ENCODE results near the gene GRM1. TPM values are rescaled to one million over a fixed set of nuclear protein-coding genes. Genes with fewer than 3 reads are reported as not detected.

GRM1 gene
- total RNA-seq, 2 donors from 2014 or later, result 0.54 TPM; not detected in 1

- no peaks in the 10 kb centered on the region for H3K9me3 ChIP-seq
- DNase-seq (ENCODE audit: low spot score), result no peak
- no peak for TF ChIP-seq CTCF (IDR thresholded peaks at IDR 0.05)
Measured at GRCh38 chr6:146127447-146128215, 98.8 kb downstream of the GRM1 start.

GRCh38 chr6:146133866-146134265, 105.0 kb downstream of the GRM1 start:
- DNase-seq (ENCODE audit: low spot score) (no peak), ATAC-seq (ENCODE audit: insufficient number of reproducible peaks, low FRiP score, low read depth) (no peak)
- Histone ChIP-seq H3K27me3 (replicated peaks; ENCODE audit: insufficient read depth) (no peaks in the 10 kb centered on the region), H3K4me1 (ENCODE audit: control insufficient read depth in 1 of 2, low read depth in 2 of 2) (no peaks in the 10 kb centered on the region), H3K36me3 (no peaks in the 10 kb centered on the region), H3K27ac (no peak overlapping the region), H3K4me3 (no peak overlapping the region), H3K9me3 (no peaks in the 10 kb centered on the region)
- TF ChIP-seq CTCF (IDR thresholded peaks at IDR 0.05), result no peak

More at GRCh38 chr6:146127447-146128215, 98.8 kb downstream of the GRM1 start:
- Histone ChIP-seq H3K4me3 (no peak overlapping the region), H3K4me1 (ENCODE audit: control insufficient read depth in 1 of 2, low read depth in 2 of 2) (no peaks in the 10 kb centered on the region), H3K27ac (no peak overlapping the region), H3K36me3 (no peaks in the 10 kb centered on the region), H3K27me3 (replicated peaks; ENCODE audit: insufficient read depth) (no peaks in the 10 kb centered on the region)
- no peak for ATAC-seq (ENCODE audit: insufficient number of reproducible peaks, low FRiP score, low read depth)

DNA sequence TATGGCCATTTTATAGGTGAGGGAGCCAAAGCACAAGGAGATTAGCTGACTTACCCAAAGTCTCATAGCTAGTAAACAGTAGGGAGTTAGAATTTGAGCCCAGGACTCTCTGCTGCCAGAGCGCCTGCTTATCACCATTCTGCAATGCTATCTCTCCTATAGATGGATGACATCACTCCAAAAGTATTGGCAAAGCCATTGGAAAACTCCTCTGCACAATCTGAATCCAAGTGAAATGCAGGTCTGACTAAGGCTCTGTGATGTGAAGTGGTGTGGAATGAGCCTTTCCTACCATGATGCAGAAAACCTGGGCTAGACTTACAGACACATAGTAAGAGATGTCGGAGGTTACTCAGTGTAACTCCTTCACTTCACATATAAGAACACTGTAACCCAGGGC, 106.3 kb downstream of the GRM1 start:
- H3K36me3 ChIP-seq, result no peaks in the 10 kb centered on the region
- no peaks in the 10 kb centered on the region for H3K4me1 ChIP-seq (ENCODE audit: control insufficient read depth in 1 of 2, low read depth in 2 of 2)
- no peak overlapping the region for H3K27ac ChIP-seq
- H3K4me3 ChIP-seq, result no peak overlapping the region
- ATAC-seq (ENCODE audit: insufficient number of reproducible peaks, low FRiP score, low read depth) (no peak), DNase-seq (ENCODE audit: low spot score) (no peak)
- no peaks in the 10 kb centered on the region for H3K9me3 ChIP-seq
- no peaks in the 10 kb centered on the region for H3K27me3 ChIP-seq (replicated peaks; ENCODE audit: insufficient read depth)
- no peak for TF ChIP-seq CTCF (IDR thresholded peaks at IDR 0.05)

DNA sequence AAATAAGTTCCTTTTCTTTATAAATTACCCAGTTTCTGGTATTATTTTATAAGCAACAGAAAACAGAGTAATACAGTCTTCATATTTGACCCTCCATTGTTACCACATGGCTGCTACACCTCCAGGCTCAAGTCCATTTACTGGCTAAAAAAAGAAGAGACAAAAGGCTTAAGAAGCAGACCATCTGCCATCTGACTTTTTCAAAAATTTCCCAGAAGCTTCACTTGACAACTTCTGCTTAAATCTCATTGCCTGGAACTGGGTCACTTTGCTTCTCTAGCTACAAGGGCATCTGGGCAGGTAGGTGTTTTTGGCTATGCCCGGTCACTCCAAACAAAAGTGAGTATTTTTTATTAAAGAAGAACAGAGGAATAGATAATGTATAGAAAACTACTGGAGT, 118.0 kb downstream of the GRM1 start:
- Histone ChIP-seq H3K27ac (no peak overlapping the region), H3K4me3 (no peak overlapping the region), H3K27me3 (replicated peaks; ENCODE audit: insufficient read depth) (no peaks in the 10 kb centered on the region), H3K4me1 (ENCODE audit: control insufficient read depth in 1 of 2, low read depth in 2 of 2) (no peaks in the 10 kb centered on the region), H3K9me3 (no peaks in the 10 kb centered on the region), H3K36me3 (no peaks in the 10 kb centered on the region)
- no peak for TF ChIP-seq CTCF (IDR thresholded peaks at IDR 0.05)
- ATAC-seq (ENCODE audit: insufficient number of reproducible peaks, low FRiP score, low read depth), result no peak
- DNase-seq (ENCODE audit: low spot score), result no peak

DNA sequence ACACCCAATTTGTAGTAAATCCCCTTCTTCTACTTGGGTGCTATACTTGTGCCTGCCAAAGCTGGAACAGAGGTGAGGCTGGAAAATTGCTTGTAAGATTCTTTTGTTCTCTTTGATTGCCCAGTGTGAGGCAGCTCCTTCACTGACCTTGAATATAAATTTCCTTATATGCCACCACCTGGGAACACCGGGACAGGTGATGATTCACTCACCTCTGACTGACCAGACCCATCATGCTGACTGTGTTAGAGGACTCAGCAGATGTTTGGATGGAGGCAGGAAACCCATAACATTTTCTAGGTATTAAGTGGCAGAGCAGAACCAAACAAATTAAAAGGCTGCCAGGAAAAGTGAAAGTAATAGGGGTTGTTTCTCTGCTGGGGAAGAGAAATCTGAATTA, 120.9 kb downstream of the GRM1 start:
- ATAC-seq (ENCODE audit: insufficient number of reproducible peaks, low FRiP score, low read depth), result no peak
- TF ChIP-seq CTCF (IDR thresholded peaks at IDR 0.05), result no peak

More for the DNA sequence above, 120.9 kb downstream of the GRM1 start:
- H3K27ac ChIP-seq, result no peak overlapping the region
- H3K9me3 ChIP-seq, result no peaks in the 10 kb centered on the region
- no peaks in the 10 kb centered on the region for H3K27me3 ChIP-seq (replicated peaks; ENCODE audit: insufficient read depth)
- H3K4me3 ChIP-seq, result no peak overlapping the region
- DNase-seq (ENCODE audit: low spot score), result no peak
- H3K4me1 ChIP-seq (ENCODE audit: control insufficient read depth in 1 of 2, low read depth in 2 of 2), result no peaks in the 10 kb centered on the region
- H3K36me3 ChIP-seq, result no peaks in the 10 kb centered on the region

Data from thoracic aorta (tissue), 2 donors.